GM21529 (cell line): ENCODE results near the gene RLN3.
"Not testable (repeated sequence)": the region's sequence is repeated elsewhere in the genome, so short reads cannot be mapped to it uniquely, and the experiment has no call there.

Experiments
- ATAC-seq: cut with Tn5 transposase; IDR thresholded peaks from one replicate; pipeline ENCODE4 v1.9.1; 2021; ENCODE audit not compliant: unreplicated experiment

RLN3 gene

DNA sequence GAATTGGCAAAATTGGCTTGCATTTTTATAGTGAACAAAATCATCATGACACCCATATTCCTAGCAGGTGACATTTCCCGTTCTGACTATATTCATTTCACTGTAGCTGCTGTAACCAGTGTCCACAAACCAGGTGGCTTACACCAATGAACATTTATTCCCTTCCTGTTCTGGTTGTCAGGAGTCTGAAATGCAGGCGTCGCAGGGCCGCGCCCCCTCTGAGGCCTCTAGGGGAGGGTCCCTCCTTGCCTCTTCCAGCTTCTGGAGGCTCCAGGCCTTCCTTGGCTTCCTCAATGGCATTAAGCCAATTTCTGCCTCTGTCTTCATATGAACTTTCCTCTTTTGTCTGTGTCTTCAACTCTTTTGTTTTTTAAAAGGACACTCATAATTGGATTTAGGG is 6.5 kb upstream of the RLN3 start:
- ATAC-seq, result no peak

DNA sequence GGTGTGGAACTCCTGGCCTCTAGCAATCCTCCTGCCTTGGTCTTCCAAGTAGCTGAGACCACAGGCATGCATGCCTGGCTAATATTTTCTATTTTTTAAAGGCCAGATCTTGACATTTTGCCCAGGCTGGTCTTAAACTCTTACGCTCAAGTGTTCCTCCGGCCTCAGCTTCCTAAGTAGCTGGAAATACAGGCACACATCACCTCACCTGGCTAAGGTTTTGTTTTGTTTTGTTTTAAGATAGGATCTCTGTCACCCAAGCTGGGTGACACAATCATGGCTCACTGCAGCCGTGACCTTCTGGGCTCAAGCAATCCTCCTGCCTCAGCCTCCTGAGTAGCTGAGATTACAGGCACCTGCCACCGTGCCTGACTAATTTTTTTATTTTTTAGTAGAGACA is 5.5 kb upstream of the RLN3 start:
- no peak for ATAC-seq

DNA sequence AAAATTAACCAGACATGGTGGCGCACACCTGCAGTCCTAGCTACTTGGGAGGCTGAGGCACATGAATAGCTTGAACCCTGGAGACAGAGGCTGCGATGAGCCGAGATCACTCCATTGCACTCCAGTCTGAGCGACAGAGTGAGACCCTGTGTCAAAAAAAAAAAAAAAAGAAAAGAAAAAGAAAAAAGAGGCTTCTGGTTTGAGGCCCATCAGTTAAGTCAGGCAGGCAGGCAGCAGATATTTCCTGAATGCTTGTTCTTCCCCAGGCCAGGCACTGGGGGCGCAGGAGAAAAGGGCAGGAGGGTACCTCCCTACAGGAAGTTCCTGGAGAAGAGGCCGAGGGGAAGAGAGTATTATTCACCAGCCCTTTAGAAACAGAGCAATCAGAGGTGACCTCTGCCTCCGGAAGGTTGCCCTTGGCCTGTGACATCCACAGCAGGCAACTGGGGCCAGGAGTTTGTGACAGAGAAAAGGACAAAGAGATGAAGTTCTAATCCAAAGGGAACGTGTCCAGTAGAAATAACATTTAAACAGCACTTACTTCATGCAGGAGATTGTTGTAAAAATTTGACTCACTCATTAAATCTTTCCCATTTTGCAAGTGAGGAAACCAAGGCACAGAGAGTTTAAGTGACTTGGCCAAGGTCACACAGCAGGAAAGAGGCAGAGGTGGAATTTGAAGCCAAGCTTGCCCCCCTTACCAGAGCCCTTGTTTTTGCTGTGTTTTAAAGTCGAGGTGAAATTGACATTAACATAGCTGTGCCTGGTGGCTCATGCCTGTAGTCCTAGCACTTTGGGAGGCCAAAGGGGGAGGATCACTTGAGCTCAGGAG is 4.3 kb upstream of the RLN3 start:
- no peak for ATAC-seq

DNA sequence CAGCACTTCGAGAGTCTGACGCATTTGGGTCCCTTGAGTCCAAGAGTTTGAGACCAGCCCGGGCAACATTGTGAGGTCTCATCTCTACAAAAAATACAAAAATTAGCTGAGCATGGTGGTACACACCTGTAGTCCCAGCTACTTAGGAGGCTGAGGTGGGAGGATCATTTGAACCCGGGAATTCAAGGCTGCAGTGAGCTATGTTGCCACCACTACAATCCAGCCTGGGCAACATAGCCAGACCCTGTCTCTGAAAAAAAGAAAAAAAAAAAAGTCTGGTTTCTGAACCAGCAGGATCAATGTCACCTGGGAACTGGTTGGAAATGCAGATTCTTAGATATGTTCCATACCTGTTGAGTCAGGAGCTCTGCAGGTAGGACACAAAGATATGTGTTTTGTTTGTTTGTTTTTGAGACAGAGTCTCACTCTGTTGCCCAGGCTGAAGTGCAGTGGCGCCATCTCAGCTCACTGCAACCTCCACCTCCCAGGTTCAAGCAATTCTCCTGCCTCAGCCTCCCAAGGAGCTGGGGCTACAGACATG is 1.2 kb upstream of the RLN3 start:
- not testable (repeated sequence) for ATAC-seq

DNA sequence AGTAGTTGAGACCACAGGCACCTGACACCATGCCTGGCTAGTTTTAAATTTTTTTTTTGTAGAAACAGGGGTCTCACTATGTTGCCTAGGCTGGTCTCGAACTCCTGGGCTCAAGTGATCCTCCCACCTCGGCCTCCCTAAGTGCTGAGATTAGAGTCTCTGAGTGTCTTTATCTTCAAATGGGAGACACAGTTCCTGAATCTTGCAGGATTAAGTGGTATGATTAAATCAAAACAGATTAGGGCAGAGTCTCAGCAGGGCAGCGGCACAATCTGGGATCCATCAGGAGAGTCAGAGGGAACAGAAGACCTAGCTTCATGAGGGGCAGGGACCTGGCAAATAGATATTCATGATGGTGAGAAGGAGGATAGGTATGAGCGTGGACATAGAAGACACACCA is 953 bp downstream of the RLN3 start:
- no peak for ATAC-seq

DNA sequence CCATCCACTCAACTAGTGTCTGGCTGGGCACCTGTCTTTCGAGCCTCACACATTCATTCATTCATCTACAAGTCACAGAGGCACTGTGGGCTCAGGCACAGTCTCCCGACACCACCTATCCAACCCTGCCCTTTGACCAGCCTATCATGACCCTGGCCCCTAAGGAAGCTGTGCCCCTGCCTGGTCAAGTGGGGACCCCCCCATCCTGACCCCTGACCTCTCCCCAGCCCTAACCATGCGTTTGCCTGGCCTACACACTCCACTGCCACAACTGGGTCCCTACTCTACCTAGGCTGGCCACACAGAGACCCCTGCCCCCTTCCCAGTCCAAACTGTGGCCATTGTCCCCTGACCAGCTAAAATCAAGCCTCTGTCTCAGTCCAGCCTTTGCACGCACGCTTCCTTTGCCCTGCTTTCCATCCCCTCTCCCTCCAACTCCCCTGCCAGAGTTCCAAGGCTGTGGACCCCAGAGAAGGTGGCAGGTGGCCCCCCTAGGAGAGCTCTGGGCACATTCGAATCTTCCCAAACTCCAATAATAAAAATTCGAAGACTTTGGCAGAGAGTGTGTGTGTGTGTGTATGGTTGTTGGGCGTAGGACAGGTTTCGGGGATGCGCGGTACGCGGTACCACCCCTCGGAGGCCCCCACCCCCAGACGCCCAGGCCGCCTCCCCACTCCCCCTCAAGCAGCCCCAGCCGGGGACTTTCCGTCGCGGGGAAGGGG is 3.2 kb downstream of the RLN3 start:
- no peak for ATAC-seq

DNA sequence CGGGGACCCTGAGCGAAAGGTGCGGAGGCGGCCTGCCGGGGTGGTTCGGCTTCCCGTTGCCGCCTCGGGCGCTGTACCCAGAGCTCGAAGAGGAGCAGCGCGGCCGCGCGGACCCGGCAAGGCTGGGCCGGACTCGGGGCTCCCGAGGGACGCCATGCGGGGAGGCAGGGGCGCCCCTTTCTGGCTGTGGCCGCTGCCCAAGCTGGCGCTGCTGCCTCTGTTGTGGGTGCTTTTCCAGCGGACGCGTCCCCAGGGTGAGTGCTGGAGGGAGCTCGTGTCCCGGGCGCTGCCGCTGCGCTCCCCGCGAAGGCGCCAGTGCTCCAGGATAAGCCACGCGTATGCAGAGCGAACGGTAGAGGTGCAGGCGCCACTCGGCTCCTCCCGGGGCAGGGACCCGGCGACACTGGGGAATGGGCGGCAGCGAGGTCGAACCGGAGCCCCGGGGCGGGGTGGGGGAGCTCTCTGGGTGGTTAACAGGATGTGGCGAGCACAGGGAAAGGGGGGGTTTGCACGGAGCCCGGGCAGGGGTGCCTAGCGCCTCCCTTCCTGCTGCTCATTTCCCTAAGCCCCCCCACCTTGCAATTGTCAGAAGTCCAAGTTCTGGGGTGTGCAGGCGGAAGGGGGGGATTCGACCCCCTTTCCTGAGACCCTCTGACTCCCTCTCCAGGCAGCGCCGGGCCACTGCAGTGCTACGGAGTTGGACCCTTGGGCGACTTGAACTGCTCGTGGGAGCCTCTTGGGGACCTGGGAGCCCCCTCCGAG is 4.0 kb downstream of the RLN3 start, which contains the start of gene IL27RA:
IL27RA (plus strand) TSS at position 44 of the 762 bp plus-strand sequence; CDS start at position 155, 111 bp downstream.
- no peak for ATAC-seq

DNA sequence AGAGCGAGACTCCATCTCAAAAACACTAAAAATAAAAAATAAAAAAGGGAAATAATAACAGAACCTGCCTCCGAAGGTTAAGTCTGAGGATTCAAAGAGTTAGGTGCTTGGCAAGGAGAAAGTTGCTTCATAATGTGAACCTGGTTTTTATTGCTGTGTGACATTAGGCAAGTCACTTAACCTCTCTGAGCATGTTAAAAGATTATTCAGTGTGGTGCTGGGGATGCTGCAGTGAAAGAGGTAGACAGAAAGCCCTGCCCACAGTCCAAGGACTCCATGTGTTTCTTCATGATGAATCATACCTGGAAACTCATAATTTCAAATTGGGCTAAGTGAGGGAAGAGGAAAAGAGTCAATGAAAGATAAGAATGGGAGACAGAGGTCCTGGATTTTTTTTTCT is 6.0 kb downstream of the RLN3 start:
- no peak for ATAC-seq

DNA sequence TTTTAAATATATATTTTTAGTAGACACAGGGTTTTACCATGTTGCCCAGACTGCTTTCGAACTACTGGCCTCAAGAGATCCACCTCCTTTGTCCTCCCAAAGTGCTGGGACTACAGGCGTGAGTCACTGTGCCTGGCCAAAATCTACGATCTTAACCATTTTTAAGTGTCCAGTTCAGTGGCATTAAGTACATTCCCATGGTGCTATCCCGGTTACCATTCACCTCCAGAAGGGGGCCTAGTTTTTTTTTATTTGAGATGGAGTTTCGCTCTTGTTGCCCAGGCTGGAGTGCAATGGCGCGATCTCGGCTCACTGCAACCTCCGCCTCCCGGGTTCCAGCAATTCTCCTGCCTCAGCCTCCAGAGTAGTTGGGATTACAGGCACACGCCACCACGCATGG is 7.2 kb downstream of the RLN3 start:
- ATAC-seq, result not testable (repeated sequence)

DNA sequence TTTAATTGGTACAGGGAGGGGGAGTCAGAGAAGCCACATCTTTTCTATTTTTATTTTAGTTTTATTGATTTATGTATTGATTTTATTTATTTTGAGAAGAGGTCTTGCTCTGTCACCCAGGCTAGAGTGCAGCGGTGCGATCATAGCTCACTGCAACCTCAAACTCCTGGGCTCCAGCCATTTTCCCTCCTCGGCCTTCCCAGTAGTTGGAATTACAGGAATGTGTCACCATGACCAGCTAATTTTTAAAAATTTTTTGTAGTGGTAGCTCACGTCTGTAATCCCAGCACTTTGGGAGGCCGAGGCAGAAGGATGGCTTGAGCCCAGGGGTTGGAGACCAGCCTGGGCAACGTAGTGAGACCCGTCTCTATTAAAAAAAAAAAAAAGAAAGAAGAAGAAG is 7.8 kb downstream of the RLN3 start:
- ATAC-seq, result no peak

DNA sequence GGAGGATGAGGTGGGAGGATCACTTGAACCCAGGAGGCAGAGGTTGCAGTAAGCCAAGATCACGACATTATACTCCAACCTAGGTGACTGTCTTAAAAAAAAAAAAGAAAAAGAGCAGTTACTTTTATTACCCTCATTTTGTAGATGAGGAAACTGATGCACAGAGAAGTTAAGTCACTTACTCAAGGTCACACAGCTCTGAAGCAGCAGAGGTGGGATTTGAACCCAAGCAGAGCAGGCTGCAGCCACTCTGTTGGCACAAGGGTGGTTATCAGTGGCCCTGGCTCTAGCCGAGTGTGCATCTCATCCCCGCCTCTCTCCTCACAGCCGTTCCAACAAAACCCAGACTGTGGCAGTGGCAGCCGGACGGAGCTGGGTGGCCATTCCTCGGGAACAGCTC is 11.2 kb downstream of the RLN3 start:
- ATAC-seq, result no peak

DNA sequence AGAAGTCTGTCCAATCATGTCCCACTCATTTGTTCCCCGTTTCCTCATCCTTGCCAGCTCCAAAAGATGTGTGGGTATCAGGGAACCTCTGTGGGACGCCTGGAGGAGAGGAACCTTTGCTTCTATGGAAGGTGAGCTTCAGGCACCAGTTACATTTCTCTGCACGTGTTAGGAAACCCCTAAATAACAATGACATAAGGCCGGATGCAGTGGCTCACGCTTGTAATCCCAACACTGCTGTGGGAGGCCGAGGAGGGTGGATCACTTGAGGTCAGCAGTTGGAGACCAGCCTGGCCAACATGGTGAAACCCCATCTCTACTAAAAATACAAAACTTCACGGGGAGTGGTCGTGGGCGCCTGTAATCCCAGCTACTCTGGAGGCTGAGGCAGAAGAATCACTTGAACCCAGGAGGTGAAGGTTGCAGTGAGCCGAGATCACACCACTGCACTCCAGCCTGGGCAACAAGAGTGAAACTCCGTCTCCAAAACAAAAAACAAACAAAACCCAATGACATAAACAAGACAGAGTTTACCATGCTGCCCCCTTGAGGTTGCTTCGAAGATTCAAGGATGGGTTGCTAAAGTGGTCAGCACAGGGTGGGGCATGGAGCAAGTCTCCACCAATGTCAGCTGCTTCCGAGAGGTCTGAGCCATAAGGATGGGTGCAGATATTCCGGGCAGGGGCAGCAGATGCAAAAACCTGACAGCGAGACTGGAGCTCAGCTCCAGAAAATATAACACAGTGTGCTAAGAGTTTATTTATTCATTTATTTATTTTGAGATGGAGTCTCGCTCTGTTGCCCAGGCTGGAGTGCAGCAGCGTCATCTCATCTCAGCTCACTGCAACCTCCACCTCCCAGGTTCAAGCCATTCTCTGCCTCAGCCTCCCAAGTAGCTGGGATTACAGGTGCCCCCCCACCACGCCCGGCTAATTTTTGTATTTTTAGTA is 15.0 kb downstream of the RLN3 start:
- ATAC-seq, result peak; percentile 49

DNA sequence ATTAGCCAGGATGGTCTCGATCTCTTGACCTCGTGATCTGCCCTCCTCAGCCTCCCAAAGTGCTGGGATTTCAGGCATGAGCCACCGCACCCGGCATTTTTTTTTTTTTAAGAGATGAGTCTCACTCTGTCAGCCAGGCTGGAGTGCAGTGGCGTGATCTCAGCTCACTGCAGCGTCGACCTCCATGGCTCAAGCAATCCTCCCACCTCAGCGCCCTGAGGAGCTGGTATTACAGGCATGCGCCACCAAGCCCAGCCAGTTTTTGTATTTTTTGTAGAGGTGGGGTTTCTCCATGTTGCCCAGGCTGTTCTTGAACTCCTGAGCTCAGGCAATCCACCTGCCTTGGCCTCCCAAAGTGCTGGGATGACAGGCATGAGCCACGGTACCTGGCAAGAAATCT is 19.9 kb downstream of the RLN3 start:
- ATAC-seq, result not testable (repeated sequence)

DNA sequence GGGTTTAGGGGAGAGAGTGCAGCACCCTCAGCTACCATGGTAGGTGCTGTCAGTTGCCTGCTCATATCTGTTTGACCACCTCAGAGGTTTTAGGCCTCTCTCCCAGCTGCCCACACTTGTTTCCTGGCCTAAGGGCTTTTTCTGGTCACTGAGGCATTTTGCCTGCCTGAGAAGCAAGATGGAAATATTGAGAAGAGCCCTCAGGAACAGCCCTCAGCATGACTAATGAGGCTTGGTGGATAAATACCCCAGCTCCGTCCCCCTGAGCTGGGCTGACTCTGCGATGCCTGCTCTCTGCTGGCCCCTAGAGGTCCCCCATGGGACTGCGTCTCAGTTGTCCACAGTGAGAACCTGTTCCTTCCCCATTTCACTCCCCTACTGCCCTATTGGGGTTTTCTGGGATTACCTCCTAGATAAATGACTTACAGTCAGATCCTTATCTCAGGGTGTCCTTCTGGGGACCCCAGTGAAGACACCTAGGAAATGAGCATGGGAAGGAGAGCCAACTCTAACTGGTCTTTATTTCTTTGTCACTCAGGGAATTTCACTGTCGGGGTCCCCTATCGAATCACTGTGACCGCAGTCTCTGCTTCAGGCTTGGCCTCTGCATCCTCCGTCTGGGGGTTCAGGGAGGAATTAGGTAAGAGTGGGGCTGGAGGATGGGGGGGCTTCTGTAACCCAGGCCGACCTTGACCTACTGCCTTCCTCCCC is 20.6 kb downstream of the RLN3 start:
- ATAC-seq, result no peak

DNA sequence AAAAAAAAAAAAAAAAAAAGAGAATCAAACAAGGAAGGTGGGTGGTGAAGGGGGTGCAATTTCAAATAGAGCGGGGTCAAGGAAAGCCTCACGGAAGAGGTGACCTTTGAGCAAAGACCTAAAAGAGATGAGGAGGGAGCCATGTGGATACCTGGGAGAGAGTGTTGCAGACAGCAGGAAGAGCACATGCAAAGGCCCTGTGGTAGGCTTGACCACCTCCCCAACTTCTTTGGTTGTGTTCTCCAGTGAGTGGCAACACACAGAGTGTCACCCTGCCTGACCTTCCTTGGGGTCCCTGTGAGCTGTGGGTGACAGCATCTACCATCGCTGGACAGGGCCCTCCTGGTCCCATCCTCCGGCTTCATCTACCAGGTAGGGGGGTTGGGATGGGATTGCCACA is 22.6 kb downstream of the RLN3 start:
- no peak for ATAC-seq

DNA sequence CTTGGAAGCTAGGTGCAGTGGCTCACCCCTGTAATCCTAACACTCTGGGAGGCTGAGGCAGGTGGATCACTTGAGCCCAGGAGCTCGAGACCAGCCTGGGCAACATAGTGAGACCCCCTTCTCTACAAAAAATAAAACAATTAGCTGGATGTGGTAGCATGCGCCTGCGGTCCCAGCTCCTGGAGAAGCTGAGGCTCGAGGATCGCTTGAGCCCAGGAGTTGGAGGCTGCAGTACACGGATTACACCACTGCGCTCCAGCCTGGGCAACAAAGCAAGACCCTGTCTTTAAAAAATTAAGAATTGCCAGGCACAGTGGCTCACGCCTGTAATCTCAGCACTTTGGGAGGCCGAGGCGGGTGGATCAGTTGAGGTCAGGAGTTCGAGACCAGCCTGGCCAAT is 23.0 kb downstream of the RLN3 start:
- ATAC-seq, result not testable (repeated sequence)

DNA sequence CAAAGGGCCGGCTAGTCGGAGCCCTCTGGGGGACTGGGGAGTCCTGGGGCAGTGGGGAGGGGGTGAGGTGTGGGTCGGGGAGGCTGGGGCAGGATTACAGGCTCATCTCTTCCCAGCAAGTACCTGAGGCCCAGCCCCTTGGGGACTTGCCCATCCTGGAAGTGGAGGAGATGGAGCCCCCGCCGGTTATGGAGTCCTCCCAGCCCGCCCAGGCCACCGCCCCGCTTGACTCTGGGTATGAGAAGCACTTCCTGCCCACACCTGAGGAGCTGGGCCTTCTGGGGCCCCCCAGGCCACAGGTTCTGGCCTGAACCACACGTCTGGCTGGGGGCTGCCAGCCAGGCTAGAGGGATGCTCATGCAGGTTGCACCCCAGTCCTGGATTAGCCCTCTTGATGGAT is 24.0 kb downstream of the RLN3 start:
- no peak for ATAC-seq

DNA sequence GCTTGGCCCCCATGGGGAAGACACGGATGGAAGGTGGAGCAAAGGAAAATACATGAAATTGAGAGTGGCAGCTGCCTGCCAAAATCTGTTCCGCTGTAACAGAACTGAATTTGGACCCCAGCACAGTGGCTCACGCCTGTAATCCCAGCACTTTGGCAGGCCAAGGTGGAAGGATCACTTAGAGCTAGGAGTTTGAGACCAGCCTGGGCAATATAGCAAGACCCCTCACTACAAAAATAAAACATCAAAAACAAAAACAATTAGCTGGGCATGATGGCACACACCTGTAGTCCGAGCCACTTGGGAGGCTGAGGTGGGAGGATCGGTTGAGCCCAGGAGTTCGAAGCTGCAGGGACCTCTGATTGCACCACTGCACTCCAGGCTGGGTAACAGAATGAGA is 24.5 kb downstream of the RLN3 start:
- no peak for ATAC-seq

DNA sequence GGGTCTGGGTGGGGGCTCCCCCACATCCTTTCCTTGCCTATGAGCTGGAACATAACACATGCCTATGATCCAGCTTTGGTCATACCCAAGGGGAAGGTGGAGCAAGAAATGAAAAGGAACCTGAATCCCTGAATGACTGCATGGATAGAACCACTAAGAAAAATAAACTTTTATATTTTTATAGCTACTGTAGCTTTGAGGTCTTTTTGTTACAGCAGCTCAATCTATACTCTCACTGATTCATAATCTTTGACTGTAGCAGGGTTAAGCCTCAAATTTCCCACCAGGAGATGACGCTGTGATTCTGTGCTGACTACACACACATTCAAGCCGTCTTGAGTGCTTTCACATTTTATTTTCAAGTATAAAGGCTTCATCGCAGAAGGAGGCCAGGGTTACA is 25.1 kb downstream of the RLN3 start:
- ATAC-seq, result no peak

DNA sequence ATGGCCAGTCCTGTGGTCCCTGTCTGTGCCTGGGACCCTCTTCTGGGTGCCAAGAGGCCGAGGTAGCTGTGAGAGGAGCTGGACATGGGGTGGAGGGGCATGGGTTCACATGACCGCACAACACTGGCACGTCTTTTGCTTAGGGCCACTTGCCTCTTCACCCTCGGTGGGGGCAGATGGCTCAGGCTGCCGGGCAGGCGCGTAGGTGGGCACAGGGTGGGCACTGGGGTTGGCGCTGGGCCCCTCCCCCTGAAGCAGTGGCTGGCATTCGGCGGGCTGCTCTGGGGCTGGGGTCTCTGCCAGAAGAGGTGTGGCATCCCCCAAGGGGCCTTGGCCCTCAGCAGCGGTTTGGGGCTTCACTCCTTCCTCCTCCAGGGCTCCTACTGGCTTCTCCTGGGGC is 25.6 kb downstream of the RLN3 start:
- ATAC-seq, result no peak
